Subcutaneous abdominal adipose tissue (tissue), 5 donors: ENCODE measurements around the gene TNIK.

ENCODE experiments used
- H3K27ac ChIP-seq: one replicate; pipeline ENCODE4 v1.7.0; 2013; ENCODE audit warnings: low read depth, mild to moderate bottlenecking, inconsistent platforms, low read length, moderate library complexity
- H3K27me3 ChIP-seq, 5 donors: one replicate each; pipeline ENCODE4 v1.7.0; 2013; ENCODE audit warnings: low read length in 5 of 5, inconsistent platforms in 1 of 5; ENCODE audit not compliant: control insufficient read depth in 5 of 5, insufficient read depth in 4 of 5
- H3K36me3 ChIP-seq, 5 donors: one replicate each; pipeline ENCODE4 v1.7.0; 2013; ENCODE audit warnings: low read length in 5 of 5; ENCODE audit not compliant: control insufficient read depth in 5 of 5, insufficient read depth in 5 of 5
- H3K4me1 ChIP-seq, 5 donors: one replicate each; pipeline ENCODE4 v1.7.0; 2013; ENCODE audit warnings: low read length in 5 of 5, mild to moderate bottlenecking in 3 of 5, moderate library complexity in 1 of 5; ENCODE audit not compliant: control insufficient read depth in 5 of 5, insufficient read depth in 5 of 5
- H3K4me3 ChIP-seq, 5 donors: one replicate each; pipeline ENCODE4 v1.7.0; 2013; ENCODE audit warnings: low read length in 5 of 5, low read depth in 1 of 5
- H3K9ac ChIP-seq, 5 donors: one replicate each; pipeline ENCODE4 v1.7.0; 2013; ENCODE audit warnings: low read length in 5 of 5, mild to moderate bottlenecking in 4 of 5, moderate library complexity in 3 of 5
- H3K9me3 ChIP-seq, 5 donors: one replicate each; pipeline ENCODE4 v1.7.0; 2013; ENCODE audit warnings: low read length in 5 of 5; ENCODE audit not compliant: control insufficient read depth in 5 of 5
- donor health status: healthy.
- donor health status: healthy.
- donor health status: healthy.
- donor health status: healthy.
- donor health status: healthy.

The TNIK gene

GRCh38 chr3:171439996-171440395, 20.2 kb downstream of the TNIK start:
- H3K4me1 ChIP-seq = no peaks in the 10 kb centered on the region
- H3K4me3 ChIP-seq = no peak overlapping the region
- no peaks in the 10 kb centered on the region for H3K27me3 ChIP-seq
- H3K27ac ChIP-seq = no peak overlapping the region
- no peaks in the 10 kb centered on the region for H3K36me3 ChIP-seq
- no peak overlapping the region for H3K9ac ChIP-seq
- H3K9me3 ChIP-seq = no peaks in the 10 kb centered on the region

GRCh38 chr3:171437115-171437756, 23.0 kb downstream of the TNIK start:
- Histone ChIP-seq H3K27me3 (no peaks in the 10 kb centered on the region), H3K4me1 (no peaks in the 10 kb centered on the region), H3K4me3 (no peak overlapping the region), H3K9me3 (no peaks in the 10 kb centered on the region), H3K27ac (no peak overlapping the region), H3K9ac (no peak overlapping the region), H3K36me3 (no peaks in the 10 kb centered on the region)

- Histone ChIP-seq H3K4me1 (no peaks in the 10 kb centered on the region), H3K27me3 (no peaks in the 10 kb centered on the region), H3K9me3 (no peaks in the 10 kb centered on the region), H3K9ac (no peak overlapping the region), H3K36me3 (no peaks in the 10 kb centered on the region), H3K4me3 (no peak overlapping the region), H3K27ac (no peak overlapping the region)
Observed at GRCh38 chr3:171436380-171436779, 23.8 kb downstream of the TNIK start.

GRCh38 chr3:171435757-171436156, 24.4 kb downstream of the TNIK start:
- no peaks in the 10 kb centered on the region for H3K36me3 ChIP-seq
- H3K9ac ChIP-seq = no peak overlapping the region
- no peaks in the 10 kb centered on the region for H3K9me3 ChIP-seq
- H3K27ac ChIP-seq = no peak overlapping the region
- no peak overlapping the region for H3K4me3 ChIP-seq
- H3K27me3 ChIP-seq = no peaks in the 10 kb centered on the region
- H3K4me1 ChIP-seq = no peaks in the 10 kb centered on the region

GRCh38 chr3:171435143-171435542, 25.1 kb downstream of the TNIK start:
- Histone ChIP-seq H3K27ac (no peak overlapping the region), H3K4me3 (no peak overlapping the region)

GRCh38 chr3:171432548-171432947, 27.7 kb downstream of the TNIK start:
- H3K36me3 ChIP-seq = no peaks in the 10 kb centered on the region
- H3K9me3 ChIP-seq = no peaks in the 10 kb centered on the region
- H3K27ac ChIP-seq = no peak overlapping the region
- no peak overlapping the region for H3K9ac ChIP-seq
- H3K4me3 ChIP-seq = no peak overlapping the region
- H3K27me3 ChIP-seq = no peaks in the 10 kb centered on the region
- H3K4me1 ChIP-seq = no peaks in the 10 kb centered on the region

More at GRCh38 chr3:171435143-171435542, 25.1 kb downstream of the TNIK start:
- no peaks in the 10 kb centered on the region for H3K36me3 ChIP-seq
- H3K9me3 ChIP-seq = no peaks in the 10 kb centered on the region
- no peak overlapping the region for H3K9ac ChIP-seq
- H3K27me3 ChIP-seq = no peaks in the 10 kb centered on the region
- H3K4me1 ChIP-seq = no peaks in the 10 kb centered on the region

- Histone ChIP-seq H3K9me3 (no peaks in the 10 kb centered on the region), H3K9ac (no peak overlapping the region)
Observed at GRCh38 chr3:171431550-171431949, 28.7 kb downstream of the TNIK start.

GRCh38 chr3:171430530-171430929, 29.7 kb downstream of the TNIK start:
- no peaks in the 10 kb centered on the region for H3K27me3 ChIP-seq
- no peak overlapping the region for H3K27ac ChIP-seq
- no peak overlapping the region for H3K9ac ChIP-seq
- no peak overlapping the region for H3K4me3 ChIP-seq
- no peaks in the 10 kb centered on the region for H3K4me1 ChIP-seq
- no peaks in the 10 kb centered on the region for H3K36me3 ChIP-seq
- H3K9me3 ChIP-seq = no peaks in the 10 kb centered on the region

More at GRCh38 chr3:171431550-171431949, 28.7 kb downstream of the TNIK start:
- H3K27me3 ChIP-seq = no peaks in the 10 kb centered on the region
- no peaks in the 10 kb centered on the region for H3K4me1 ChIP-seq
- no peaks in the 10 kb centered on the region for H3K36me3 ChIP-seq
- no peak overlapping the region for H3K4me3 ChIP-seq
- no peak overlapping the region for H3K27ac ChIP-seq

GRCh38 chr3:171429635-171430034, 30.6 kb downstream of the TNIK start:
- H3K36me3 ChIP-seq = no peaks in the 10 kb centered on the region
- H3K4me1 ChIP-seq = no peaks in the 10 kb centered on the region
- H3K27me3 ChIP-seq = no peaks in the 10 kb centered on the region
- no peak overlapping the region for H3K27ac ChIP-seq
- H3K9ac ChIP-seq = no peak overlapping the region
- no peaks in the 10 kb centered on the region for H3K9me3 ChIP-seq
- H3K4me3 ChIP-seq = no peak overlapping the region

GRCh38 chr3:171428892-171429291, 31.3 kb downstream of the TNIK start:
- Histone ChIP-seq H3K9me3 (no peaks in the 10 kb centered on the region), H3K36me3 (no peaks in the 10 kb centered on the region), H3K4me1 (no peaks in the 10 kb centered on the region), H3K27me3 (no peaks in the 10 kb centered on the region), H3K27ac (no peak overlapping the region), H3K4me3 (no peak overlapping the region), H3K9ac (no peak overlapping the region)
